GM10266 (cell line): ENCODE results near the gene SLC2A11.

Experiments
- DNase-seq: peaks from one replicate; pipeline ENCODE4 v3.0.0; 2012; ENCODE audit errors: extremely low spot score
- CTCF ChIP-seq: IDR thresholded peaks from 2 replicates; pipeline ENCODE4 v1.5.1; 2012; ENCODE audit warnings: mild to moderate bottlenecking, low read depth; ENCODE audit not compliant: control insufficient read depth, insufficient read depth; ENCODE audit errors: missing control alignments

Gene SLC2A11

GRCh38 chr22:23833017-23833751 lies 24.5 kb upstream of the SLC2A11 start:
- TF ChIP-seq CTCF, result no peak
- DNase-seq, result no peak

- DNase-seq, result no peak
- TF ChIP-seq CTCF, result no peak
Measured at GRCh38 chr22:23833911-23834317, 23.8 kb upstream of the SLC2A11 start.

- no peak for DNase-seq
- no peak for TF ChIP-seq CTCF
Measured at GRCh38 chr22:23834406-23834792, 23.3 kb upstream of the SLC2A11 start.

GRCh38 chr22:23834793-23835483 lies 22.7 kb upstream of the SLC2A11 start:
- TF ChIP-seq CTCF, result no peak
- no peak for DNase-seq

GRCh38 chr22:23835484-23836144 lies 22.1 kb upstream of the SLC2A11 start:
- no peak for DNase-seq
- no peak for TF ChIP-seq CTCF

- TF ChIP-seq CTCF, result no peak
- no peak for DNase-seq
Measured at GRCh38 chr22:23836281-23836680, 21.4 kb upstream of the SLC2A11 start.

GRCh38 chr22:23836692-23837495 lies 20.8 kb upstream of the SLC2A11 start:
- no peak for TF ChIP-seq CTCF

More at GRCh38 chr22:23836692-23837495, 20.8 kb upstream of the SLC2A11 start:
- DNase-seq, result no peak
